OCI-LY3 (cell line): ENCODE measurements around the gene ZNF534.

ENCODE experiments used
- CTCF ChIP-seq: fragments of 200-600, 300-600 bp; sonication (generic); IDR thresholded peaks from 2 replicates; pipeline ENCODE4 v1.5.1; 2014; ENCODE audit warnings: antibody characterized with exemption, low read length, low read depth
- EZH2phosphoT487 ChIP-seq: fragments of 200-600 bp; shearing (Covaris generic); IDR thresholded peaks from 2 replicates; pipeline ENCODE4 v1.6.1; 2018; ENCODE audit warnings: antibody characterized with exemption, mixed run types, low read depth

- TF ChIP-seq CTCF (no peak), EZH2phosphoT487 (no peak)
Measured at GRCh38 chr19:52451241-52451640, 22.3 kb downstream of the ZNF534 start.
